Measurements from ENCODE around the gene VPS8. TPM values are rescaled to one million over a fixed set of nuclear protein-coding genes. Genes with fewer than 3 reads are reported as not detected.

The VPS8 gene
- total RNA-seq, 1 experiment from 2014 or later: 37.6 TPM

DNA sequence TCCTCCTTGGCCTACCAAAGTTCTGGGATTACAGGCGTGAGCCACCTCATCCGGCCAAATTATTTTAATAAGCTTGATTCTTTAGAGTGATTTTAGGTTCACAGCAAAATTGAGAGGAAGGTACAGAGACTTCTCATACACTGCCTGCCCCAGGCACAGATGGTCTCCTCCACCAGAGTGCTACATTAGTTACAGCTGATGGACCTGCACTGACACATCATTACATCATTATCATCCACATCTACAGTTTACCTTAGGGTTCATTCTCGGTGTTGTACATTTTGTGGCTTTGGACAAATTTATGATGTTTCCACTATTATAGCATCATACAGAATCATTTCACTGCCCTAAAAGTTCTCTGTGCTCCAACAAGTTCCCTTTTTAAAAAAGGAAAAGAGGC is 4.4 kb upstream of the VPS8 start:
- Histone ChIP-seq H2AFZ (ENCODE audit: low read depth, low read length, poor library complexity, severe bottlenecking) (peak overlapping the region; percentile 77), H3K4me1 (ENCODE audit: control insufficient read depth in 1 of 2, insufficient read depth in 2 of 2, low read length in 2 of 2) (peaks cover 7 to 23% of the 10 kb centered on the region in 2 experiments; a peak in 3 of 4 replicates), H3K9me2 (ENCODE audit: insufficient read depth) (no peaks in the 10 kb centered on the region), H4K20me1 (ENCODE audit: insufficient read depth) (no peaks in the 10 kb centered on the region), H3K9ac (ENCODE audit: low read length) (no peak overlapping the region), H3K9me3 (ENCODE audit: control insufficient read depth in 1 of 2, insufficient read depth in 1 of 2, low read depth in 1 of 2, low read length in 2 of 2) (no peaks in the 10 kb centered on the region), H3K27ac (ENCODE audit: low read depth, low read length) (no peak overlapping the region), H3K79me2 (ENCODE audit: insufficient read depth, low read length) (peaks cover 5% of the 10 kb centered on the region; the same call in 1 of the 2 replicates), H3K27me3 (ENCODE audit: insufficient read depth, low read length) (no peaks in the 10 kb centered on the region), H3K4me2 (ENCODE audit: low read length) (no peak overlapping the region), H3K4me3 (replicated peaks in 1 of 2; ENCODE audit: low read depth in 1 of 2, low read length in 2 of 2) (no peak overlapping the region), H3K36me3 (ENCODE audit: control insufficient read depth in 1 of 2, insufficient read depth in 2 of 2, low read length in 2 of 2) (no peaks in the 10 kb centered on the region)
- no peak for DNase-seq (ENCODE audit: low read depth, low spot score)
- intact Hi-C loops (cut with micrococcal nuclease): no loop called here
- RAD21 ChIA-PET (ENCODE audit: low non-redundant PET in 1 of 2, low total read pairs in 2 of 2, uncharacterized antibody in 2 of 2, unreplicated experiment in 2 of 2): interaction anchor here in 1 of 2 experiments (1.4 kb wide), 1 partner anchor 246 kb away, joined by 5 read pairs; the partner anchor contains the start of gene EPHB3
- TF ChIP-seq, protein P1, sequence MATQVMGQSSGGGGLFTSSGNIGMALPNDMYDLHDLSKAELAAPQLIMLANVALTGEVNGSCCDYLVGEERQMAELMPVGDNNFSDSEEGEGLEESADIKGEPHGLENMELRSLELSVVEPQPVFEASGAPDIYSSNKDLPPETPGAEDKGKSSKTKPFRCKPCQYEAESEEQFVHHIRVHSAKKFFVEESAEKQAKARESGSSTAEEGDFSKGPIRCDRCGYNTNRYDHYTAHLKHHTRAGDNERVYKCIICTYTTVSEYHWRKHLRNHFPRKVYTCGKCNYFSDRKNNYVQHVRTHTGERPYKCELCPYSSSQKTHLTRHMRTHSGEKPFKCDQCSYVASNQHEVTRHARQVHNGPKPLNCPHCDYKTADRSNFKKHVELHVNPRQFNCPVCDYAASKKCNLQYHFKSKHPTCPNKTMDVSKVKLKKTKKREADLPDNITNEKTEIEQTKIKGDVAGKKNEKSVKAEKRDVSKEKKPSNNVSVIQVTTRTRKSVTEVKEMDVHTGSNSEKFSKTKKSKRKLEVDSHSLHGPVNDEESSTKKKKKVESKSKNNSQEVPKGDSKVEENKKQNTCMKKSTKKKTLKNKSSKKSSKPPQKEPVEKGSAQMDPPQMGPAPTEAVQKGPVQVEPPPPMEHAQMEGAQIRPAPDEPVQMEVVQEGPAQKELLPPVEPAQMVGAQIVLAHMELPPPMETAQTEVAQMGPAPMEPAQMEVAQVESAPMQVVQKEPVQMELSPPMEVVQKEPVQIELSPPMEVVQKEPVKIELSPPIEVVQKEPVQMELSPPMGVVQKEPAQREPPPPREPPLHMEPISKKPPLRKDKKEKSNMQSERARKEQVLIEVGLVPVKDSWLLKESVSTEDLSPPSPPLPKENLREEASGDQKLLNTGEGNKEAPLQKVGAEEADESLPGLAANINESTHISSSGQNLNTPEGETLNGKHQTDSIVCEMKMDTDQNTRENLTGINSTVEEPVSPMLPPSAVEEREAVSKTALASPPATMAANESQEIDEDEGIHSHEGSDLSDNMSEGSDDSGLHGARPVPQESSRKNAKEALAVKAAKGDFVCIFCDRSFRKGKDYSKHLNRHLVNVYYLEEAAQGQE (IDR thresholded peaks at IDR 0.05; ENCODE audit: low read depth): no peak
- TF ChIP-seq, protein P2, sequence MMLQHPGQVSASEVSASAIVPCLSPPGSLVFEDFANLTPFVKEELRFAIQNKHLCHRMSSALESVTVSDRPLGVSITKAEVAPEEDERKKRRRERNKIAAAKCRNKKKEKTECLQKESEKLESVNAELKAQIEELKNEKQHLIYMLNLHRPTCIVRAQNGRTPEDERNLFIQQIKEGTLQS (IDR thresholded peaks at IDR 0.05): no peak
- TF ChIP-seq ZBTB33 (IDR thresholded peaks at IDR 0.05; ENCODE audit: extremely low read depth, insufficient replicate concordance, low read length) (no peak), SP1 (IDR thresholded peaks at IDR 0.05; ENCODE audit: low read depth) (no peak)
- CTCF ChIA-PET: interaction anchor here (0.7 to 1.6 kb wide), 6 partner anchors 9 to 369 kb away, joined by 3 to 7 read pairs (median 4); no protein-coding TSS in a partner anchor
- no peak for ATAC-seq
- POLR2A ChIA-PET: interaction anchor here (1.4 kb wide), 1 partner anchor 246 kb away, joined by 5 read pairs; the partner anchor contains the start of gene EPHB3
- BruUV-seq (replicated peaks): no TSS peak

Measured in HCT116 (cell line).